Cardiac fibroblast (primary cell): ENCODE measurements around the gene HOXA2.

ENCODE experiments used
- DNase-seq, 2 donors: peaks; one replicate each; pipeline versions ENCODE4 v3.0.0 to v3.0.0-alpha.2; 2010; ENCODE audit warnings: low read depth in 2 of 2
- H3K4me3 ChIP-seq, 2 donors: replicated peaks in 1 of 2; 1 replicate in 1 of 2; 2 replicates in 1 of 2; pipeline ENCODE4 v1.5.1; 2011; ENCODE audit warnings: low read depth in 2 of 2, low read length in 2 of 2, mild to moderate bottlenecking in 2 of 2, moderate library complexity in 1 of 2
- CTCF ChIP-seq: IDR thresholded peaks from one replicate; pipeline ENCODE4 v1.5.1; 2011; ENCODE audit warnings: low read depth, mild to moderate bottlenecking, low read length, inconsistent platforms

Gene HOXA2

GRCh38 chr7:27066148-27066547 is 36.3 kb downstream of the HOXA2 start:
- TF ChIP-seq CTCF: no peak
- DNase-seq: peak in 1 of 2 donors; percentile 4

GRCh38 chr7:27065709-27066108 is 36.8 kb downstream of the HOXA2 start:
- DNase-seq: no peak
- H3K4me3 ChIP-seq: no peak overlapping the region
- no peak for TF ChIP-seq CTCF

More at GRCh38 chr7:27066148-27066547, 36.3 kb downstream of the HOXA2 start:
- H3K4me3 ChIP-seq: no peak overlapping the region

GRCh38 chr7:27064661-27065060 is 37.8 kb downstream of the HOXA2 start:
- no peak for DNase-seq
- no peak overlapping the region for H3K4me3 ChIP-seq
- no peak for TF ChIP-seq CTCF

GRCh38 chr7:27064159-27064558 is 38.3 kb downstream of the HOXA2 start:
- TF ChIP-seq CTCF: no peak
- no peak overlapping the region for H3K4me3 ChIP-seq
- DNase-seq: peak in 1 of 2 donors; percentile 10

- no peak for DNase-seq
Measured at GRCh38 chr7:27062946-27063345, 39.5 kb downstream of the HOXA2 start.

GRCh38 chr7:27053153-27053552 is 49.3 kb downstream of the HOXA2 start:
- H3K4me3 ChIP-seq: no peak overlapping the region
- no peak for TF ChIP-seq CTCF

More at GRCh38 chr7:27062946-27063345, 39.5 kb downstream of the HOXA2 start:
- no peak for TF ChIP-seq CTCF
- no peak overlapping the region for H3K4me3 ChIP-seq

GRCh38 chr7:27051451-27051850 is 51.0 kb downstream of the HOXA2 start:
- DNase-seq: peak in 1 of 2 donors; percentile 51
- TF ChIP-seq CTCF: no peak
- H3K4me3 ChIP-seq: no peak overlapping the region

More at GRCh38 chr7:27053153-27053552, 49.3 kb downstream of the HOXA2 start:
- no peak for DNase-seq
